Dendritic cell treated with granulocyte-macrophage colony-stimulating factor and Interleukin-4, amounts not matched to agents 40 ng/mL and 50 ng/mL, for 4 days (primary cell): ENCODE data around the gene CCDC51.
A peak's percentile ranks its signal among the peaks of the same experiment; 100 is the strongest.

Experiments
- H3K27ac Mint-ChIP-seq: one replicate; pipeline ENCODE4 v1.8.0; 2022; ENCODE audit warnings: mild to moderate bottlenecking, mixed read lengths
- H3K27me3 Mint-ChIP-seq: one replicate; pipeline ENCODE4 v1.8.0; 2022; ENCODE audit warnings: mild to moderate bottlenecking, mixed read lengths
- H3K36me3 Mint-ChIP-seq: one replicate; pipeline ENCODE4 v1.8.0; 2022; ENCODE audit warnings: low read depth, mixed read lengths
- H3K4me1 Mint-ChIP-seq: one replicate; pipeline ENCODE4 v1.8.0; 2022; ENCODE audit warnings: low read depth, mixed read lengths
- H3K4me3 Mint-ChIP-seq: one replicate; pipeline ENCODE4 v1.8.0; 2022; ENCODE audit warnings: mild to moderate bottlenecking, moderate library complexity, mixed read lengths
- H3K9me3 Mint-ChIP-seq: one replicate; pipeline ENCODE4 v1.8.0; 2022; ENCODE audit warnings: mixed read lengths
- intact Hi-C: fragments of 100-400 bp; cut with micrococcal nuclease; formaldehyde crosslinking; loops from one replicate; pipeline ENCODE4 v1.15.0; 2022

The CCDC51 gene

DNA sequence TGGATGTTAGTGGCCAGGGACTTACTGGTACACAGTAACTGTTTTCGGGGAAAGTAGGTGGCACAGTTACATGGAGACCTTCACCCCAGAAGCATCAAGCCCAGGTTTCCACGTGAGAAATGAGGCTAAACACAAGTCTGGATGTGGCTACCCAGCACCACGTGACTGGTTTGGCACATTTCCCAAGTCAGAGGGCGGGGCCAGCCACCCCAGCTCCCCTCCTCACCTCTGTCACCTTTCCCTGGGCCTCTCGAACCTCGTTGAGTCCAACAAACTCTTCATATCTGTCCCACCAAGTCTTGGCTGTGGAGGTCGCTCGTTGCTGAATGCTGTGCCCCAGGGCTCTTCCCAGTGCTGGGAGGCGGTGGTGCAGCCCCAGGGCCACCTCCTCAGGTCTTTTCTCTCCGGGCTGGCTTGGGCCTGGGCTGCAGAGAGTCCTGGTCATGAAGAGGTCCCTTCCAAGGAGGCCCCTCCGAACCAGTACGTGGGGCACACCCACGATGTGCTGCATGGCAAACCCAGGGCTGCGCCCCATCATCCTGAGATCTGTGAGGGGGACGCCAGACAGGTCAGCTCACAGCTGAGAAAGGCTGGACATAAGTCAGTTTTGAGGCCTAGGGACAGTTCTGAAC is 5.2 kb downstream of the CCDC51 start:
- no peak overlapping the region for H3K4me3 Mint-ChIP-seq
- H3K27me3 Mint-ChIP-seq: peaks cover 13% of the 10 kb centered on the region
- peaks cover 14% of the 10 kb centered on the region for H3K4me1 Mint-ChIP-seq
- H3K27ac Mint-ChIP-seq: no peak overlapping the region
- H3K36me3 Mint-ChIP-seq: peaks cover 35% of the 10 kb centered on the region
- intact Hi-C loops: no loop called here
- no peaks in the 10 kb centered on the region for H3K9me3 Mint-ChIP-seq

DNA sequence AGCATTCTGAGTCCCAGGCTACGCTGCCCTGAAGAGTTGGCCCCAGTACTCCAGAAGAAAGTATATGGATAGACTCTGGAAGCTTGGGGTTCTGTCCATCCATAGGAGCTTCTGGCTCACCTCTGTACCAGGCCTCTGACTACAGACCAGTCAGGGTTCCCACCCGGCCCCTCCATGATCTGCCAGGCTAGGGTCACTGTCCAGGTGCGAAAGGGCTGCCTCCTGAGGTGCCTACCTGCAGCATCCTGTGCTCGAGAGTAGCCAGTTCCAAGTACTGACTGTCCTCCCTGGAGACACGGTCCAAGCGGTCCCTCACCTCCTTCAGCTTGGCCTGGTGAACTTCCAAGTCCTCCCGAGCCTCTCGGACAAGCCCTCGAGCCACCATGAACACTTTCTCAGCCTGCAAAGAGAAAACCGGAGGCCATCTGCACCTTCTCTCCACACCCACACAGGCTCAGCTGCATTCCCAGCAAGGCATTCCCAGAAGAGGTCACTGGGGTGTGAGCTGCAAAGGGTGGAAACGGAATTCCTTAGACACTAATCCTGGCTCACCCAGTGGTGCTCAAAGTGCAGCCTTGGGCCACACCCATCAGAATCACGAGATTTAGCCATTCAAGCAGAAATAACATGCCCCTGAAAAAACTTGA is 6.3 kb downstream of the CCDC51 start:
- Mint-ChIP-seq H3K9me3 (no peaks in the 10 kb centered on the region), H3K27ac (no peak overlapping the region), H3K36me3 (peaks cover 33% of the 10 kb centered on the region), H3K4me3 (no peak overlapping the region), H3K27me3 (peaks cover 15% of the 10 kb centered on the region), H3K4me1 (peaks cover 13% of the 10 kb centered on the region)
- intact Hi-C loops: no loop called here

GRCh38 chr3:48432411-48433371 is 7.2 kb downstream of the CCDC51 start:
- H3K4me1 Mint-ChIP-seq: peaks cover 13% of the 10 kb centered on the region
- H3K4me3 Mint-ChIP-seq: no peak overlapping the region
- no peaks in the 10 kb centered on the region for H3K9me3 Mint-ChIP-seq
- intact Hi-C loops: no loop called here
- H3K27ac Mint-ChIP-seq: no peak overlapping the region
- peaks cover 33% of the 10 kb centered on the region for H3K36me3 Mint-ChIP-seq
- H3K27me3 Mint-ChIP-seq: peaks cover 23% of the 10 kb centered on the region

GRCh38 chr3:48431224-48432029 is 8.5 kb downstream of the CCDC51 start:
- intact Hi-C loops: no loop called here
- H3K27me3 Mint-ChIP-seq: peaks cover 32% of the 10 kb centered on the region

DNA sequence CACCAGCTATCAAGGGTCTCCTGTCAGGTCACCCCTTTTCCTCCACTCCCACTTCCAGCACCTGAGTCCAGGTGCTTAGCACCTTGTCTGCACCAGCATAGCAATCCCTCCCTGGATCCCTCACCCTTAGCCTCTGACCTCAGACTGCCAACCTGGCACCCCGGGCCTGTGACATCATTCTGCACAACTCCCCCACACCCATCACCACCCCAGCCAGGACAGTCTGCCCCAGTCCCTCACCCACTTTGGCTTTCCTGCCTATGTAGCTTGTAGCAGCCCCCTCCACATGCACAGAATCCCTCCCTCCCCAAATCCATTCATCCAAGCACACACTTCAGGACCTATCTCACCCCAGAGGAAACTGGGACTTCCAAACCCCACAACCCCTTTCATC is 9.2 kb downstream of the CCDC51 start:
- H3K9me3 Mint-ChIP-seq: no peaks in the 10 kb centered on the region
- intact Hi-C loops: no loop called here
- peaks cover 33% of the 10 kb centered on the region for H3K36me3 Mint-ChIP-seq
- no peak overlapping the region for H3K4me3 Mint-ChIP-seq
- H3K27me3 Mint-ChIP-seq: peaks cover 32% of the 10 kb centered on the region
- peaks cover 13% of the 10 kb centered on the region for H3K4me1 Mint-ChIP-seq
- no peak overlapping the region for H3K27ac Mint-ChIP-seq

More at GRCh38 chr3:48431224-48432029, 8.5 kb downstream of the CCDC51 start:
- peaks cover 33% of the 10 kb centered on the region for H3K36me3 Mint-ChIP-seq
- H3K9me3 Mint-ChIP-seq: no peaks in the 10 kb centered on the region
- no peak overlapping the region for H3K27ac Mint-ChIP-seq
- H3K4me1 Mint-ChIP-seq: peaks cover 13% of the 10 kb centered on the region
- no peak overlapping the region for H3K4me3 Mint-ChIP-seq

DNA sequence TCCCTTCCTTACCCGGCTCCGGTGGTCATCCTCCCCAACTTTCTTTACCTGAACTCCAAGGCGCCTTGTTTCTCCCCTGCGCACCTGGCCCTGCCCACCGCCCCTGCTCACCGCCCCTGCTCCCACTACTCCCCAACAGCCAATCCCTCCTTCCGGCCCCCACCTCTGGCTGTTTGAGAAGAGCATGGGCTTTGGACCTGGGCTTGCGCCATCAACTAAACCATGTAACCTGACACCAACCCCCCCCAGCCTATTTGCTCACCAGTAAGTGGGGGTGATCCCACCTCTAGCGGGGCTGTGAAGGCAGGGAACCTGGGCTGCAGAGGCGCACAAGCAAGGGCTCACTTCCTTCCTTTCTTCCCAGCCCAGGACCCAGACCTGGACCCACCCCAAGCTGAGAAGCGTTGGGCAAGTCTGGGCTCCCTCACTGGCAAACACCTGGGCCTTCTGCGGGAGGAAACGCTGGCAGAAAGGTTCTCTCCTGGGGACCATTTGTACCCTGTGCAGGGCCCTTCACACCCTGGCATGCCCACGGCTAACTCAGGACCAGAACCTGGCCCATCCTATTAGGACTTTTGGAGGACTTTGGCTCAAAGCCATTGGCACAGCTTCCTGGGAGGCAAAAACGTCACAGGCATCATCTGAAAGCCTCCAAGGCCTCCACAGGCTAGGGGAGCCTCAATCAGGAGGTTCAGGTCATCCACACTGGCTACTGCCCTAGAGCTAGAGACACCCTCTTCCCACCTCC is 9.8 kb downstream of the CCDC51 start, which contains the start of gene PLXNB1:
Gene PLXNB1 (minus strand): TSS at position 127 of the 748 bp plus-strand sequence. CDS start 5,475 bp downstream, outside the sequence.
- Mint-ChIP-seq H3K4me1 (peaks cover 13% of the 10 kb centered on the region), H3K9me3 (no peaks in the 10 kb centered on the region), H3K4me3 (peak within 1 kb of the TSS; percentile 73), H3K27me3 (peaks cover 32% of the 10 kb centered on the region), H3K36me3 (peaks cover 33% of the 10 kb centered on the region), H3K27ac (peak within 1 kb of the TSS; percentile 50)
- intact Hi-C loops: no loop called here

GRCh38 chr3:48429317-48429959 is 10.5 kb downstream of the CCDC51 start:
- peak overlapping the region; percentile 50 for H3K27ac Mint-ChIP-seq
- intact Hi-C loops: no loop called here
- H3K4me3 Mint-ChIP-seq: peak overlapping the region; percentile 73
- H3K27me3 Mint-ChIP-seq: peaks cover 32% of the 10 kb centered on the region
- H3K4me1 Mint-ChIP-seq: peaks cover 13% of the 10 kb centered on the region
- H3K36me3 Mint-ChIP-seq: peaks cover 29% of the 10 kb centered on the region
- H3K9me3 Mint-ChIP-seq: no peaks in the 10 kb centered on the region

DNA sequence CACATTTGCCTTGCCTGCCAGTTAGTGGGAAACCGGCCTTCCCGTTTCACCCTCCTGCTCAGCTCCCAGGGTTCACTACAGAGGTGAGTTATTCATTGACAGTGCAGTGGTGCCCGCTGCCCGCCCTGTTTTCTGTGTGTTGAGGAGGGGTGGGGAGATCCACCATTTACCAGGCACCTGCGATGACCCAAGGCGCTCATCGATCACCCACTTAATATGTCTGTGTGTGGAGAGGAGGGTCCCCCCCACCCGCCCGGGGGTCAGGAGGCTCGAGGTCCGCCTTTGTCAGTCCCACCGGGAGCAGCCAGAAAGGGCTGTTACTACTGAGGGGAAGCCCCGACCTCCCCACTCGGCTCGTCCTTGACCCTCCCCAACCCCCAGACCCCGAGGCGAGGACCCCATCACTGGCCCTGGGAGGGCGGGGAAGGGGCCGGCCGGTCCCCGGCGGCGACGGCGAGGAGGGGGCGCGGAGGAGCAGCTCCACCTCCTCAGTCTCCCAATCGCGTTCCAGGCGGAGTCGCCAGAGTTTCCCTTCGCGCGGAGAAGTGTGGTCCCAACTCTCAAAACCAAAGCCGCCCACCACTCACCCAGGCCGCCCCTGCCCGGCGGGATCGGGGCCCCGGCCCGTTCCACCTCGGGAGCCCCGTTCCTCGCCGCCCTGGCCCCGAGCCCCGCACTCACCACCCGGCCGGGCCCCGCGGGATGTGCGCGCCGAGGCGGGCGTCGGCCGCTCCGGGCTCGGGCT is 11.2 kb downstream of the CCDC51 start:
- intact Hi-C loops: no loop called here
- Mint-ChIP-seq H3K36me3 (peaks cover 25% of the 10 kb centered on the region), H3K4me1 (peaks cover 13% of the 10 kb centered on the region), H3K27ac (no peak overlapping the region), H3K4me3 (peak overlapping the region; percentile 48), H3K27me3 (peaks cover 34% of the 10 kb centered on the region), H3K9me3 (no peaks in the 10 kb centered on the region)

- intact Hi-C loops: no loop called here
- Mint-ChIP-seq H3K4me3 (no peak overlapping the region), H3K4me1 (peaks cover 13% of the 10 kb centered on the region), H3K27ac (no peak overlapping the region), H3K9me3 (no peaks in the 10 kb centered on the region), H3K27me3 (peaks cover 34% of the 10 kb centered on the region), H3K36me3 (peaks cover 18% of the 10 kb centered on the region)
Observed at GRCh38 chr3:48428088-48428571, 11.8 kb downstream of the CCDC51 start.

DNA sequence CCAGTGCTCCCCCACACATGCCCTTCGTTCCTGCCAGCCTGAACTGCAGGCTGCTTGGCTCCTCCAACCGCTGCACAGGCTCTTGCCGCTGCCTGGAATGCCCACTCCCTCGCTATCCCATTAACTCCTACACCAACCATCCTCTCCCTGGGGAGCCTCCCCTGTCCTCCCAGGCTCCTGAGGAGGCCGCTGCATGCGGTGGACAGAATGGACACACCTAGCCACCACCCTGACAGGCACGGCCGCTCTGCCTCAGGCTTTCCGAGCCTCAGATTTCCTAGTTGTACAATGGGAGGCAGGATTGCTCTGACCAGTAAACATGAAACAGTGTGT is 12.3 kb downstream of the CCDC51 start:
- Mint-ChIP-seq H3K4me3 (no peak overlapping the region), H3K27me3 (peaks cover 34% of the 10 kb centered on the region), H3K36me3 (peaks cover 13% of the 10 kb centered on the region), H3K4me1 (peaks cover 13% of the 10 kb centered on the region), H3K9me3 (no peaks in the 10 kb centered on the region), H3K27ac (no peak overlapping the region)
- intact Hi-C loops: no loop called here

- H3K27me3 Mint-ChIP-seq: peaks cover 34% of the 10 kb centered on the region
- intact Hi-C loops: no loop called here
- no peaks in the 10 kb centered on the region for H3K9me3 Mint-ChIP-seq
- H3K36me3 Mint-ChIP-seq: peaks cover 8% of the 10 kb centered on the region
- peaks cover 13% of the 10 kb centered on the region for H3K4me1 Mint-ChIP-seq
- H3K27ac Mint-ChIP-seq: no peak overlapping the region
- no peak overlapping the region for H3K4me3 Mint-ChIP-seq
Observed at GRCh38 chr3:48426944-48427629, 12.8 kb downstream of the CCDC51 start.
